ENCODE measurements around the gene GNGT2.

The GNGT2 gene
- 0.97 to 1.7 reads per million in 2 donors for total RNA-seq

DNA sequence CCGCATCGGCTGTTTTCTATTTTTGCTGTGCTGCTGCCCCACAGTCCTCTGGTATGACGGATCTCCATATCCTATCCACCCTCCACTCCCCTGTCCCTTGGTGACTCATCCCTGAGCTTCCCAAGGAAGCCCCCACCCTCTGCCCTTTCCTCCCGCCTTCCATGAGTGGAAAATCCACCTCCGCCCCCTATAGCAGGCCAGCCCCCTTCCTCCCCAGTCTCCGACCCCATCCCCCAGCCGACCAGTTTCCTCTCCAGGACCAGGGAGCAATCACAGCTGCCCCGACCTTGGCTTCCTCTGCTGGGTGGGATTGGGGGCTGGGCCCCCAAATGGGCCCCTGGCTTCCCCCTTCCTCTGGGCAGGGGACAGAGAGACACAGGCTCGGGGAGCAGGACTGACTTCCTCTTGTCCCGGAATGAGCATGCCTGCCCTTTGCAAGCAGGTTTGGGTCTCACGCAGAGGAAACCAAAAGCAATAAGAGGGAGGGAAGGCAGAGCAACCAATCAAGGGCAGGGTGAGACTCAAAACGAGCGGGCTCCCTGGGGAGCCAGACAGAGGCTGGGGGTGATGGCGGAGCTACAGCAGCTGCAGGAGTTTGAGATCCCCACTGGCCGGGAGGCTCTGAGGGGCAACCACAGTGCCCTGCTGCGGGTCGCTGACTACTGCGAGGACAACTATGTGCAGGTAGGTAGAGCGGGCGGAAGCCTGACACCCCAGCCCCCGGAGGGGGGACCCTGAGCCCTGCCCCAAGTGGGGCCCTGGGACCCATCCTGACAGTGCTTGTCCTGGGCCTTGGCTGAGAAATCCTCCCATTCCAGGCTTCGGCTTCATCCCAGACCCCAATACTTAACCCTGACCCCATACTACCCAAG is at the start of gene GNGT2, which contains the start of gene ABI3:
Gene GNGT2 (minus strand): TSS at position 417 of the 872 bp plus-strand sequence. CDS start 3,152 bp downstream, outside the sequence.
Gene ABI3 (plus strand): TSS at position 550 of the 872 bp plus-strand sequence. CDS start 18 bp downstream, at position 568.
- peak; percentile 37 for DNase-seq

DNA sequence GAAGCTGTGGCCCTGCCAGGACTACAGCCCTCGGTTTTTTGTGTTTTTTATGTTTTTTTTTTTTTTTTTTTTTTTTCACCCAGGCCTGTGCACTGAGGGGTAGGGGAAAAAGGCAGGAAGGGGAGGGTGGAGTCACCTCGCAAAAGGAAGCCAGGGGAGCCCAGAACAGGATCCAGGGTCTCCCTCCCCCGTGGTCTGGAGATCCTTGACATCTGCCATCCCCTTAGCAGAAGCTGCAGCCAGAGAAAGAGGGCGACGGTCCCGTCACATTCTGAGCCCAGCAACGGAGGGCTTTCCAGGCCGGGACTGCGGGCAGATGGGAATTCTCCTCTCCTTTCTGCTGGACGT is 49.3 kb upstream of the GNGT2 start:
- no peak for DNase-seq

DNA sequence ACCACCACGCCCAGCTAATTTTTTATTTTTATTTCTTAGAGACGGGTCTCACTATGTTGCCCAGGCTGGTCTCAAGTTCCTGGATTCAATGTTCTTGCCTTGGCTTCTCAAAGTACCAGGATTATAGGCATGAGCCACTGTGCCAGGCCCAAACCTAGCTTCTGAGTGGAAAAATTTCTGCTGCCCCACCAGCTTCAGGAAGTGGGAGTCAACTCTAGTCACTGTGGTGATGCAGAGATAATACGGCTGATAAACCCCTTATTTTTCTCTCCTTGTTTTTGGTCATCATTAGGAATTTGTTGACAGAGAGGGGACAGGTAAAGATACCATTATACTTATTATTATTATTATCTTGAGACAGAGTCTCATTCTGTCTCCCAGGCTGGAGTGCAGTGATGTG is 48.0 kb upstream of the GNGT2 start:
- no peak for DNase-seq

DNA sequence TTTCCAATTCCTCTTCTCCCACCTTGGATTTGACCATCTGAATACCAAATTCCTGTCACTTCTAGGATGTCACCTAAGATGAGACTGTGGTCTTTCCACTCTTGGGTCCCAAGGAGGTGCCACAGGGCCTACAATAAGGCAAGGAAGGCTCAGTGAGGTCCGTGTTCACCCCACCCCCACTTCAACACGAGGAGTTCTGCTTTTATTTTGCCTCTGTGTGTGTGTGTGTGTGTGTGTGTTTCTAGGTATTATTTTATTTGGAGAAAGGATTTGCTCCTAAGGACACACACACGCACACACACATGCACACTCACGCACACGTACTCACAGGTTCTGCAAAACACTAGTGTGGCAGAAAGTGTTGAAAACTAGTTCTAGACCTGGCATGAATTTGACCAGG is 44.8 kb upstream of the GNGT2 start:
- DNase-seq = no peak

DNA sequence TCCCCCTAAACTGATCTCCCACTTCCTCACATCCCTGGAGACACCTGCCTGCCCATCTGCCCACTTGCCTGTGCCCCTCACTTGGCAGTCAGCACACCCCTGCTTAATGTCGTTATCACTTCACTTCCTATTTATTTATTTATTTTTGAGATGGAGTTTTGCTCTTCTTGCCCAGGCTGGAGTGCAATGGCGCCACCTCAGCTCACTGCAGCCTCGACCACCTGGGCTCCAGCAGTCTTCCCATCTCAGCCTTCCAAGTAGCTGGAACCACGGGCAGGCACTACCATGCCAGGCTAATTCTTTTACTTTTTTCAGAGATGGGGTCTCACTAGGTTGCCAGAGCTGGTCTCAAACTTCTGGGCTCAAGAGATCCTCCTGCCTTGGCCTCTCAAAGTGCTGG is 43.7 kb upstream of the GNGT2 start:
- DNase-seq = no peak

DNA sequence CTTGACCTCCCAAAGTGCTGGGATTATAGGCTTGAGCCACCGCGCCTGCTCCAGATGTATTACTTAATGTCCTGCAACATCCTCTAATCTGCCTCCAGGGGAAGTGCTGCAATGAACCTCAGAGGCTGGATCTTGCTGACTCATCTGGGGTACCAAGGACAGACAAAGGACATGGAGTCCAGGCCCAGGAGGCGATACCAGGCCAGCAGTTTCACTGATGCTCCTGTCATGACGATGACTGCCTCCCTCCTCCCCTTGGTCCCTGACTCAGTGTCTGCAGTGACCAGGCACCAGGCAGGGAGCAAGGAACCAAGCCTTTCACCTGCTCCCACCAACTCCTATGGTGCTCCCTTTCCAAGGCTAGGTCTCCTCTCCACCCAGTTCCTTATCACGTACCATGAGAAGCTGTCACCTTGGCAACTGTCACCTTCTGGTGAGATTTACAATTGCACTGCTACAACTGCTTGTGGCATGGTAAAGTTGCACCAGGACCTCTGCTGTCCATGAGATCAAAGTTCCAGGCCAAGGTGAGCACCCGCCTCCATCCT is 41.8 kb upstream of the GNGT2 start:
- DNase-seq = no peak

DNA sequence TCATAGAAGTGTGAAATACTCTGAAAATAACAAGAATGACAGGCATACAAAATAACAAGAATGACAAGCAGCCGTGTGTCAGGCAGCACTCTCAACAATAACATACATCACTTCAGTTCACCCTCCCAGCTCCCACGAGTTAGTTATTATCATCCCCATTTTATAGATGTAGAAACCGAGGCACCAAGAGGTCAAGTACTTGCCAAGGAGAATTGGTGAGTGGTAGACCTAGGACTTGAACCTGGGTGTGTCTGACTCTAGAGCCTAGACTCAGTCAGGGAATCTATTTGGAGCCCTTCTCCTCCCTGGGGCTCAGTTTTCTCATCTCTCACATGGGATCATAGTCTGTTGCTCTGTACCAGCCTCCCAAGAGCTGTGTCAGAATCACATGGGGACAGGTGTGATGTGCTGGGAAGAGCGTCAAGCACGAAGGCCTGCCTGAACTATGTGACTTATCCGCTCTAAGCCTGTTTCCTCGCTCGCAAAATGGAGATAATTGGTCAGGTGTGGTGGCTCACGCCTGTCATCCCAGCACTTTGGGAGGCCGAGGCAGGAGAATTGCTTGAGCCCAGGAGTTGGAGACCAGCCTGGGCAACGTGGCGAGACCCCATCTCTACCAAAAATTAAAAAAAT is 39.6 kb upstream of the GNGT2 start:
- no peak for DNase-seq

DNA sequence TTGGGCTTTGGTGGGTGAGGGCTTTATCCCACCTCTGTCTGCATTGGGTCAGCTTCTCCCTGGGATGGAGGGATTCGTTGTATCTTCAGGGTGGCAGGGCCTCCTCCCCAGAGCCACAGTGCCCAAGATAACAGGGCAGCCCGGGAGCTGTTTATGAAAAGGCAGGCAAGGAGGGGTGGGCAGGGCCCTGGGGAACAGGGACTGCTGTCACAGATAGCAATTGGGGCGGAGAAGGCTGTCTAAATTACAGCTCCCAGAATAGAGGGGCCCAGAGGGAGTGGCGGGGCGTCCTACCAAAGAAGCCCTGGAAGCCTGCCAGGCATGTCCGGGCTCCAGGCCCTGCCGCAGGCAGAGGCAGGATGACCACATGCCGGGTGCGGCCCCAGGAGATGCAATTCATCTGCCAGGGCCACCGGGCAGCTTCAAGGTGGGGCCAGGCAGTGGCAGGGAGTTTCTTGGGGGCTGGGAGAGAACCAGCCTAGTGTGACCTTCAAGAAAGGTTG is 39.0 kb upstream of the GNGT2 start:
- DNase-seq = no peak

DNA sequence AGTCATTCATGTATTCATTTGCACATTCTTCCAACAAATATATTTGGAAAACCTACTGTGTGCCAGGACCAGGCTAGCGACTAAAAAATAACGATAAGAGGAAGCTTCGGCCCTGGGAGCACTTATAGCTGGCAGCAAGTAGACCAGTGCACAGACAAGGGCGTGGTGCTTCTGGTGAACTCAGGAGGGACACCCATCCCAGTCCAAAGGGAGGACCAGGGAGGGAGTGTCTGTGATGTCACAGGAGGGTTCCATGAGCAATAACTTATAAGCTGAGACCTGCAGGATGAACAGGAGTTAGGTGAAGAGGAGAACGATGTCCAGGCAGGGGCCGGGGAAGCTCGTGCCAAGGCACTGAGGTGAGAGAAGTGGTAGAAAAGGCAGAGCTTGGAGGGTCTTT is 37.6 kb upstream of the GNGT2 start:
- no peak for DNase-seq

DNA sequence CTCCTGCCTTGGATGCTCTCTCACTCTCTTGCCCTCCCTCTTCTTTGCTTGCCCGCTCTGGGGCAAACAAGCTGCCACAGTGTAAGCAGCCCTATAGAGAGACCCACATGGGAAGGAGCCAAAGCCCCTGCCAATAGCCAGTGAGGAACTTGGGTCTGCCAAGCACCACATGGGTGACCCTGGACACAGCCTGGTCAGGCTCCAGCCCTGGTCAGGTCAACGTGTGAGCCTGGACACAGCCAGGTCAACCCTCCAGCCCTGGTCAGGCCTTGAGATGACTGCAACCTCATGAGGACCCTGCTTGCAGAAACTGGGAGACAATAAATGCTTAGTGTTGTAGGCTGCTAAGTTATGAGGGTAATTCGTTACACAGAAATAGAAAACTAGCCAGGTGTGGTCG is 34.5 kb upstream of the GNGT2 start:
- no peak for DNase-seq

DNA sequence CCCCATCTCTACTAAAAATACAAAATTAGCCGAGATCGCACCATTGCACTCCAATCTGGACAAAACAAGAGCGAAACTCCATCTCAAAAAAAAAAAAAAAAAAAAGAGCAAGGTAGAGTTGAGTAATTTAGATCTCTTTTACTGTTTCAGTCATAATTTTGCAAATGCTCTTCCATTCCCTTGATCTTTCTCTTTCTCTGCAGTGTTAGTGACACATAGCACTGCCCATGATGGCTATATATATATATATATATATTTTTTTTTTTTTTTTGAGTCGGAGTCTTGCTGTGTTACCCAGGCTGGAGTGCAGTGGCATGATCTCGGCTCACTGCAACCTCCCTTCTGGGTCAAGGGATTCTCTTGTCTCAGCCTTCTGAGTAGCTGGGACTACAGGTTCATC is 32.4 kb upstream of the GNGT2 start:
- DNase-seq = no peak

DNA sequence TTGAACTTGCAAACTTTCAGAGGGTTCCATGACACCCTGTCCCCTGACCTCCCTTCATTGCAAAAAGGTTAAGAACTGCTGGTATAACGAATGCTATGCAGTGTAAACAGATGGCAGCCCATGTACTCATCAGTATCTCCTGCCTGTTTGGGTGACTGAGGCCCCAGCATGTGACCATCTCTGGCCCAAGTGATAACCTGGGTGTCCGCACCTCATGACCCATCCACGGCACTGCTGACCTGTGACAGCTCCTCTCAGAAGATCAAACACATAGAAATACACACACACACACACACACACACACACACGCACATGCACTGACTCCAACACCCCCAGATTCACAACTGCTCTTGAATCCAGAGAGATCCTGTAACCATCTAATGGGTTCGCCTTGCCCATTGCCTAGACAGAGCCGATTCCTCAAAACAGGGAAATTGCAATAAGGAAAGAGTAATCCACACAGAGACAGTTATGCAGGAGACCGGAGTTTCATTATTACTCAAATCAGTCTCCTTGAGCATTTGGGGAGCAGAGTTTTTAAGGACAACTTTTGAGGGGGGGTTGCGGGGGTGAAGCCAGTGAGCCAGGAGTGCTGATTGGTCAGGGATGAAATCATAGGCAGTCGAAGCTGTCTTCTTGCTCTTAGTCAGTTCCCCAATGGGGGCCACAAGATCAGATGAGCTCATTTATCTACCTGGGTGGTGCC is 31.5 kb upstream of the GNGT2 start:
- no peak for DNase-seq

DNA sequence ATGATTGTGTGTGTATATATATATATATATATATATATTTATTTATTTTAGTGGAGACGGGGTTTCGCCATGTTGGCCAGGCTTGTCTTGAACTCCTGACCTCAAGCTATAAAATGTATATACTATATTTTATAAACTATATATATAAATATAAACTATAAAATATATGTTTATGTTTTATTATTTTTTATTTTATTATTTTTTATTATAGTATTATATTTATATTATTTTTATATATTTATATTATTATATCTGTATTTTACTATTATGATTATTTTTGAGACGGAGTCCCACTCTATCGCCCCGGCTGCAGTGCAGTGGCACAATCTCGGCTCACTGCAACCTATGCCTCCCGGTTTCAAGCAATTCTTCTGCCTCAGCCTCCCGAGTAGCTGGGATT is 30.7 kb upstream of the GNGT2 start:
- DNase-seq = no peak

DNA sequence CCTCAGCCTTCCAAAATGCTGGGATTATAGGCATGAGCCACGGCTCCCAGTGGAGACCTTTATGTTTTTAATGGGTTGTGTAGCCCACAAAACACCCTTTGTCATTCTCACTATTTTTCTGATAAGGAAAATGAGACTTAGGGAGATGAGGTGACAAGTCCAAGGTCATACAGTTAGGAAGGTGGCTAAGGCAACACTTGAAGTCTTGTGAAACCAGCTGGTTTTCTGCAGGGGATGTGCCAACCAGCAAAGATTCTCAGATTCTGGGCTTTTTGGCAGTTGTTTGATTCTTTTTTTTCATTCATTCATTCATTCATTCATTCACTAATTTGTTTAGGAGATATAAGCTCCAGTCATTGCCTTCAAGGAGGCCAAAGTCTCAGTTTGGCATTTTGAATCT is 30.2 kb upstream of the GNGT2 start:
- no peak for DNase-seq

DNA sequence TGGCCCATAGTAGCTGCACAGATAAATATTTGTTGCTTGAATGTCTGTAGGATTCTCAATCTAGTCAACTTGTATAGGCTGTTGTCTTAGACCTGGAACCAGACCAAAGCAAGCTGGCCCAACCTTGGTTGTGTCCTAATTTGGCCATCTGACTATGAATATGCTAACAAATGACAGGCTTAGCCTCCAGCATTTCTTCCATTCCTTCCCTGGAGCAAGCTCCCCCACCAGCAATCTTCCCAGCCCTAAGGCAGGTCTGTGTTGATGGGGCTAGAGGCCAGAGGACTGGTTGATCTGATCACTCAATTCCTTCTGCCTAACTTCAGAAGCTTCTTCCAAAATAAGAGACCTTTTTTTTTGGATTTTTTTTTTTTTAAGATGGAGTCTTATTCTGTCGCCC is 29.6 kb upstream of the GNGT2 start:
- no peak for DNase-seq

DNA sequence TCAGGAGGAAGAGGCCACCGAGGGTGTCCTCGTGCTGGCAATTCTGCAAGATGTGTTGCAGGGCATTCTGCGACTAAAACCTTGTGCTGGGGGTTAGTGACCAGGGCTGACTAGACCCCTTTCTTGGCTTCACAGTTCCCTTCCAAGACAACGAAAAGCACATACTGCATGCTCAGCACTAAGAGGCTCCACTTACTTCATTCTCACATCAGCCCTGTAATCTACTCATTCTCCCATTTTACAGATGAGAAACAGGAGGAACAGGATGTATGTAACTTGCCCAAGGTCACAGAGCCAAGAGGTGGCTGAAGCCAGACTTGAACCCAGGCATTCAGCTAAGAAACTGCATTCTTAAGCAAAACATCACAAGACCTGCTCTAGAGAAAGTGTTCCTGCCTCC is 25.5 kb upstream of the GNGT2 start:
- no peak for DNase-seq

DNA sequence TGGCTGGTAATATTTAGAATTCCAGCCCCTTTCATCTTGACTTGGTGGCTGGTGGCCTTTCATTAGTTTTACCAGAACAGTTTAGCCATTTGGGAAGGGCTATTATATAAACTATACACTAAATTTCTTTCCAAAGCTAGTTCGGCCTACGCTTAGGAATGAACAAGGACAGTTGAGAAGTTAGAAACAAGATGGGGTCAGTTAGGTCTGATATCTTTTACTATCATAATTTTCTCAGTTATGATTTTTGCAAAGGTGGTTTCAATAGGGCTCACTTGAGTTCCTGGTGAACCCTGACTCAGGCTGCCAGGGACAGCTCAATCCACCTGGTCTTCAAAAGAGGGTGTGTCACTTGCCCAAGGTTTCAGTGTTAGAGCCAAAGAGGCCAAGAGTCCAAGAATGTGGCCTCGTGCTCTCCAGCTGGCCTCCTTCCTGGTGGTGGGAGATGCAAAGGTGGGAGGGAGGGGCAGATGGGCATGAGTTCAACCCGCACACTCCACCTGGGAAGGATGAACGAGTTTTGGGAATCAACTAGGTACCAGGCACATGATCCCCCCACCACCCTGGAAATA is 24.2 kb upstream of the GNGT2 start:
- no peak for DNase-seq

DNA sequence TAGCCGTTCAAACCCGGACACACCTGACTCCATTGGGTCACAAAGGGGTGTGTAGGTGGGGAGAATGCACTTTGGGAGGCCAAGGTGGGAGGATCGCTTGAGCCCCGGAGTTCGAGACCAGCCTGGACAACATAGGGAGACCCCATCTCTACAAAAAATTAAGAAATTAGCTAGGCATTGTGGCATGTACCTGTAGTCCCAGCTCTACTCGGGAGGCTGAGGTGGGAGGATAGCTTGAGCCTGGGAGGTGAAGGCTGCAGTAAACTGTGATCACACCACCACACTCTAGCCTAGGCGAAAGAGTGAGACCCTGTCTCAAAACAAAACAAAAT is 21.2 kb upstream of the GNGT2 start:
- no peak for DNase-seq

DNA sequence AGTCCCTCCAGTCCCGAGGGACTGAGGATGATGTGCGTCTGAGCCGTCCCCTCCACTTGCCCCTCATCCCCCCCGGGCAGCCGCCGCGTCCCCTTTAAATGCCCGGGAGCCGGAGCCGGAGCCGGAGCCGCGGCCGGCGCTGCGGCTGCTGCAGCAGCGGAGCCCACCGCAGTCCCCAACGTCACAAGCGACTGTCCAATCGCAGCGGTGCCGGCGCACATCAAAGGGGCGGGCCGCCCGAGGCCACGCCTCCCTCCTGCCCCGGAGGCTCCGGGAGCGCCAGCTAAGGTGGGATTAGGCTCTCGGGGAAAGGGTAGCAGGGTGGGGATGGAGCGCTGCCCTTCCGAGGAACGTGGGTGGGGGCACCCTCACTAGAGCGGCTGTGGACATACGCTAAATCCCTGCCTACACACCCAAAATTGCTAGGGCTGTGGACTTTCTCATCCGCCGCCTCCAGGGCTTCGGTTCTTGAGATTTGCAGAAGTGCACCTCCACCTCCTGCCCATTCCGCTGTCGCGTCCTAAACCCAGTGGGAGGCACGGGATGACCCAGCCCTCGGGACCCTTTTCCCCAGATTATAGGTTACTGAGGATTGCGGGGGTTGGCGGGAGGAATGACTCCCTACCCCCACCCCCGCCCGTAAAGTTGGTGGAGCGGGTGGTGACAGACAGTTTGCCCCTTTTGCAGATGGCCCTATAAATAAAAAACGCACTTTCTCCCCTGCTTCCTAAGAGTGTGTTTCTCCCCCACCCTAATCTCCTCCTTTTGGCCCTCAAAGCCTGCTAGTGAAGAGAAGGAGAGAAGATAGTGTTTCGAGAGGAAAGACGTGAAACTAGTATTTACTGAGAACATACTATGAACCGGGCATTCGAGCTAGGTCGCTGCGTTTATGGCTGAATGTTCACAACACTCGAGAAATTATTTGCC is 20.5 kb upstream of the GNGT2 start, which contains the start of gene PHOSPHO1:
Gene PHOSPHO1 (minus strand): TSS at position 152 of the 927 bp plus-strand sequence. CDS start 4,096 bp downstream, outside the sequence.
- DNase-seq = peak; percentile 82

DNA sequence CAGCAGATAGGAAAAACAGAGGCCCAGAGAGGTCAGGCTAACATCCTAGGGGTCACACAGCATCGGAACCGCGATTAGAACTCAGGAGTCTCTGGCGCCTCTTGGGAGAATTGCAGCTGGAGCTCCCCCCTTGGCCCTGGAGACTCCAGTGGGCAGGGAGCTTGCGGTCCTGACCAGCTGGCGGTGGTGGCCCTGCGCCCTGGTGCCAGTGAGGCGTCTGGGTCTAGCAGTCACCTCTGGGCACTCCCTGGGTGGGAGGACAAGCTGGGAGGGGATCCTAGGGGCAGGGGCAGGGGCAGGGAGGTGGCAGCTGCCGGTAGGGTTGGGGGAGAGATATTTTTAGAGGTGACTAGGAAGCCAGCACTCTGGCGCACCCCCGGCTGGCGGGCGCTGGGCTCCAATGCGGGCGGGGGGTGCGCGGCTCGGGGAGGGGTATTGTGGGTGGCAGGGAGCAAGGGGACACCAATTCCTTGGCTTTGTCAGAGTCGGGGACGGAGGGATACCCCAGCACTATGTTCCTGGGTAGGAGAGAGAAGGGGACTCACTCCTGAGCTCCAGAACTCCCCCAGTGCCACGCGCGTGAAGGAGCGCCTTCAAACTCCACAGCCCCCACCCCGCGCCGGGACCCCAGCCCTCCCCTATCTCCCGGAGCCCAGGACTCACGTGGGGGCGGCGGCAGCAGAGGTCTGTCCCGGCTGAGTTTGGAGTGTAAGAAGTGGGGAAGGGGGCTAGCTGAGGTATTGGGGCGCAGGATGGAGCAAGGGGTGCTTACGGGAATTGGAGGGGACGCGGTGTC is 19.6 kb upstream of the GNGT2 start:
- no peak for DNase-seq
